WTC11 (cell line): Measurements from ENCODE around the gene CFAP74. TPM values are rescaled to one million over a fixed set of nuclear protein-coding genes. Genes with fewer than 3 reads are reported as not detected.
A peak's percentile ranks its signal among the peaks of the same experiment; 100 is the strongest.
"Not testable (repeated sequence)": the region's sequence is repeated elsewhere in the genome, so short reads cannot be mapped to it uniquely, and the experiment has no call there.

ENCODE experiments used
- ATAC-seq: fragments of 200-7000 bp; cut with Tn5 transposase; 2 replicates; pipeline ENCODE4 v1.10.0; 2021; ENCODE audit warnings: mild to moderate bottlenecking, moderate library complexity
- CTCF ChIA-PET: fragments of 300-600 bp; sonication (Branson Sonifier 250); formaldehyde crosslinking; loops from one replicate; lab custom pipeline; 2021; ENCODE audit warnings: antibody characterized with exemption; lab: Charles Lee
- POLR2A ChIA-PET: fragments of 350-600 bp; sonication (Branson Sonifier 250); formaldehyde crosslinking; loops from one replicate; lab custom pipeline; 2021; ENCODE audit warnings: antibody characterized with exemption; lab: Charles Lee
- DNase-seq: peaks from one replicate; pipeline ENCODE4 v3.0.0; 2021; ENCODE audit warnings: low spot score
- H3K27ac Mint-ChIP-seq: 2 replicates; pipeline ENCODE4 v1.8.0; 2021; ENCODE audit warnings: mixed read lengths
- H3K27me3 Mint-ChIP-seq: 2 replicates; pipeline ENCODE4 v1.8.0; 2021; ENCODE audit warnings: low read depth, mild to moderate bottlenecking, moderate library complexity, mixed read lengths
- H3K36me3 Mint-ChIP-seq: 2 replicates; pipeline ENCODE4 v1.8.0; 2021; ENCODE audit warnings: mixed read lengths
- H3K4me1 Mint-ChIP-seq: 2 replicates; pipeline ENCODE4 v1.8.0; 2022; ENCODE audit warnings: mixed read lengths
- H3K4me3 Mint-ChIP-seq: 2 replicates; pipeline ENCODE4 v1.8.0; 2021; ENCODE audit warnings: mild to moderate bottlenecking, moderate library complexity, mixed read lengths
- H3K9me3 Mint-ChIP-seq: 2 replicates; pipeline ENCODE4 v1.8.0; 2021; ENCODE audit warnings: mixed read lengths
- CBFB ChIP-seq: sonication (generic); formaldehyde crosslinking; IDR thresholded peaks from 2 replicates; pipeline ENCODE4 v1.8.1; 2022; ENCODE audit warnings: mild to moderate bottlenecking, low read depth, missing genetic modification reagents
- FOXJ3 ChIP-seq: sonication (generic); formaldehyde crosslinking; IDR thresholded peaks from 2 replicates; pipeline ENCODE4 v1.9.0; 2021; ENCODE audit warnings: missing genetic modification reagents, mild to moderate bottlenecking, borderline replicate concordance
- FOXP1 ChIP-seq: sonication (generic); formaldehyde crosslinking; IDR thresholded peaks from 2 replicates; pipeline ENCODE4 v1.8.0; 2022; ENCODE audit warnings: missing genetic modification reagents, mild to moderate bottlenecking, moderate library complexity, borderline replicate concordance
- GRHL2 ChIP-seq: fragments of 250-450 bp; sonication (Bioruptor Pico); IDR thresholded peaks from 2 replicates; pipeline ENCODE4 v1.8.0; 2022; ENCODE audit warnings: mild to moderate bottlenecking, moderate library complexity; ENCODE audit not compliant: insufficient replicate concordance, severe bottlenecking
- GTF2I ChIP-seq: fragments of 250-450 bp; sonication (Bioruptor Pico); conservative IDR thresholded peaks from 2 replicates; pipeline ENCODE4 v1.4.0; 2021; ENCODE audit warnings: mild to moderate bottlenecking
- KAT7 ChIP-seq: sonication (generic); formaldehyde crosslinking; IDR thresholded peaks from 2 replicates; pipeline ENCODE4 v1.8.1; 2023; ENCODE audit warnings: missing genetic modification reagents, mild to moderate bottlenecking, borderline replicate concordance
- RELA ChIP-seq: sonication (generic); formaldehyde crosslinking; IDR thresholded peaks from 2 replicates; pipeline ENCODE4 v1.8.1; 2022; ENCODE audit warnings: missing genetic modification reagents, mild to moderate bottlenecking, borderline replicate concordance
- SMAD4 ChIP-seq: sonication (generic); formaldehyde crosslinking; IDR thresholded peaks from 2 replicates; pipeline ENCODE4 v1.8.0; 2022; ENCODE audit warnings: mild to moderate bottlenecking, missing genetic modification reagents
- ZNF232 ChIP-seq: sonication (generic); formaldehyde crosslinking; IDR thresholded peaks from 2 replicates; pipeline ENCODE4 v1.8.0; 2022; ENCODE audit warnings: mild to moderate bottlenecking, missing genetic modification reagents
- ZNF423 ChIP-seq: fragments of 250-450 bp; sonication (Bioruptor Pico); IDR thresholded peaks from 2 replicates; pipeline ENCODE4 v2.1.2; 2022; ENCODE audit warnings: mild to moderate bottlenecking, moderate library complexity
- total RNA-seq: library from RNA; stranded (reverse); gene quantifications from 3 replicates; pipeline ENCODE4 v1.2.3, GENCODE V29; 2021
- TF ChIP-seq, protein P1 (sequence below): fragments of 250-450 bp; sonication (Bioruptor Pico); IDR thresholded peaks from 2 replicates; pipeline ENCODE4 v1.9.0; 2021; ENCODE audit warnings: moderate library complexity, mild to moderate bottlenecking, inconsistent platforms, borderline replicate concordance
- TF ChIP-seq, protein P2 (sequence below): fragments of 250-450 bp; sonication (Bioruptor Pico); conservative IDR thresholded peaks from 2 replicates; pipeline ENCODE4 v1.9.0; 2021; ENCODE audit warnings: mild to moderate bottlenecking
- TF ChIP-seq, protein P3 (sequence below): sonication (generic); formaldehyde crosslinking; IDR thresholded peaks from 2 replicates; pipeline ENCODE4 v1.8.1; 2023; ENCODE audit warnings: mild to moderate bottlenecking, missing genetic modification reagents, moderate library complexity

The CFAP74 gene
- total RNA-seq, 1 experiment from 2014 or later = 0.35 TPM

DNA sequence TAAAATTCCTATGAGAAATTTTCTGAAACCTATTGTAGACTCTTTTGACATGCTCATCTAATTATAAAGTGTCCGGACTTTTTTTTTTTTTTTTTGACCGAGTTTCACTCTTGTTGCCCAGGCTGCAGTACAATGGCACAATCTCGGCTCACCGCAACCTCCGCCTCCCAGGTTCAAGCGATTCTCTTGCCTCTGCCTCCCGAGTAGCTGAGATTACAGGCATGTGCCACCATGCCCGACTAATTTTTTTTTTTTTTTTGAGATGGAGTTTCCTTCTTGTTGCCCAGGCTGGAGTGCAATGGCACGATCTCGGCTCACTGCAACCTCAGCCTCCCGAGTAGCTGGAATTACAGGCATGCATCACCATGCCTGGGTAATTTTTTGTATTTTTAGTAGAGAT, 119.7 kb downstream of the CFAP74 start:
- not testable (repeated sequence) for H3K27me3 Mint-ChIP-seq, ATAC-seq, DNase-seq, H3K4me3 Mint-ChIP-seq, H3K9me3 Mint-ChIP-seq
- ChIA-PET POLR2A (interaction anchor here (0.6 kb wide), 1 partner anchor 10 kb away, joined by 3 read pairs; no protein-coding TSS in a partner anchor), CTCF (interaction anchor here (1.4 kb wide), 1 partner anchor 95 kb away, joined by 4 read pairs; no protein-coding TSS in a partner anchor)
- Mint-ChIP-seq H3K36me3 (peaks cover 15% of the 10 kb centered on the region), H3K4me1 (peaks cover 58% of the 10 kb centered on the region), H3K27ac (peak overlapping the region; percentile 78; the same call in 1 of the 2 replicates)

DNA sequence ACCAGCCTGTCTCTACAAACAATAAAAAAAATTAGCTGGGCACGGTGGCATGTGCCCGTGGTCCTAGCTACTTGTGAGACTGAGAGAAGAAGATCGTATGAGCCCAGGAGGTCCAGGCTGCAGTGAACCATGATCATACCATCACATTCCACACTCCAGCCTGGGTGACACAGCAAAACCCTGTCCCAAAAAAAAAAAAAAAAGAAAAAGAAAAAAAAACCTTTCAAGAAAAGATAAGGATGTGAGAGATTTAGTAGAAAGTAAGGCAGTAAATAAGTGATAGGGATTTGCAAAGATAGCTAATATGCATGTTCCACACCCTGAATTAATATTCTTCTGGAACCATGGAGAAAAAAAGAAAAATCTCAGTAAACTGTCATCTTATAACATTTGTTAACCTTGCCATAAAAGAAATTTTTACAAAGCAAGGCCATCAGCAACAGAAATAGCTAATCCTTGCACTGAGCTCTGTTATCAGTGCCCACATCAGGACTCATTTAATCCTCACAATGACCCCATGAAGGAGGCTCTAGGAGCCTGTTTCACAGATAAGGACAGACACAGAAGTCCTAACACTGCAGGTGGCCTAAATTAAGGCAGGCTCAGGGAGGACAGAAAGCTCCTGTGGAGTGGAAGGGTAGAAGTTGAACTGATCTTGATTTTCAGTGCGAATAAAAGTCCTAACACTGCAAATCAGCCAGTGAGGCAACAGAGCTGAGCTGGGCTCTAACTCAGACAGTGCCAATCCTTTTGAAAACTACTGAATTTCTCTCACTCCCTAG, 120.3 kb downstream of the CFAP74 start:
- no peak for DNase-seq
- Mint-ChIP-seq H3K9me3 (peaks cover 4% of the 10 kb centered on the region; the same call in 1 of the 2 replicates), H3K27ac (peak overlapping the region; percentile 88)
- CTCF ChIA-PET = interaction anchor here (0.7 to 1.6 kb wide), 4 partner anchors 17 to 94 kb away, joined by 3 to 5 read pairs (median 4); no protein-coding TSS in a partner anchor
- TF ChIP-seq, protein P1, sequence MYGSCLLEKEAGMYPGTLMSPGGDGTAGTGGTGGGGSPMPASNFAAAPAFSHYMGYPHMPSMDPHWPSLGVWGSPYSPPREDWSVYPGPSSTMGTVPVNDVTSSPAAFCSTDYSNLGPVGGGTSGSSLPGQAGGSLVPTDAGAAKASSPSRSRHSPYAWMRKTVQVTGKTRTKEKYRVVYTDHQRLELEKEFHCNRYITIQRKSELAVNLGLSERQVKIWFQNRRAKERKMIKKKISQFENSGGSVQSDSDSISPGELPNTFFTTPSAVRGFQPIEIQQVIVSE (CRISPR knock-in tag) = no peak
- TF ChIP-seq, protein P2, sequence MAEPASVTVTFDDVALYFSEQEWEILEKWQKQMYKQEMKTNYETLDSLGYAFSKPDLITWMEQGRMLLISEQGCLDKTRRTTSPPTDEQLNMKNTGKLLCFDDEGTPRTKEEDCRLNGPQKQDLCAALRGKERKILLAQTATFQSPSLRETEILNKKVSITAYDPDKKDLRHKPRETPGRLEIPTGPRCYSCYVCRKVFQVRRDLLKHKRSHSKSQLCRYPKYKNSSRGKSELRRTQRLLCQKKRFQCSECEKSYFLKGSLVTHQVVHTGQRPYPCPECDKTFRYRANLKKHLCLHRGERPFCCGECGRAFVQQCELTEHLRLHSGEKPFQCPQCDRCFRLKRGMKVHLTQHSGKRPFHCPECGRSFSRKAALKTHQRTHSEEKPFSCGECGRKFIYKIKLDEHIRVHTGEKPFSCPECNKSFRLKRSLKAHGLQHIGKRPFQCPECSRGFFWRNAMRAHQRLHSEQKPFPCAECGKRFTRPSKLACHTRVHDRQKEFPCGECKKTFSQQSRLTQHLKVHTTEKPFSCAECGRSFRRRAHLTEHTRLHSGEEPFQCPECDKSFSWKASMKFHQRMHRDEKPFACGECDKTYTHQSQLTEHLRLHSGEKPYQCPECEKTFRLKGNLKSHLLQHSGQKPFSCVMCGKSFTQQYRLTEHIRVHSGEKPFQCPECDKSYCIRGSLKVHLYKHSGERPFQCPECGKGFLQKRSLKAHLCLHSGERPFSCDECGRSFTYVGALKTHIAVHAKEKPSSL (CRISPR knock-in tag) = no peak
- TF ChIP-seq FOXJ3 (CRISPR knock-in tag) (no peak), GTF2I (CRISPR knock-in tag) (no peak), KAT7 (CRISPR knock-in tag) (no peak), CBFB (CRISPR knock-in tag) (no peak), SMAD4 (CRISPR knock-in tag) (no peak)
- TF ChIP-seq, protein P3, sequence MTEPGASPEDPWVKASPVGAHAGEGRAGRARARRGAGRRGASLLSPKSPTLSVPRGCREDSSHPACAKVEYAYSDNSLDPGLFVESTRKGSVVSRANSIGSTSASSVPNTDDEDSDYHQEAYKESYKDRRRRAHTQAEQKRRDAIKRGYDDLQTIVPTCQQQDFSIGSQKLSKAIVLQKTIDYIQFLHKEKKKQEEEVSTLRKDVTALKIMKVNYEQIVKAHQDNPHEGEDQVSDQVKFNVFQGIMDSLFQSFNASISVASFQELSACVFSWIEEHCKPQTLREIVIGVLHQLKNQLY = no peak
- TF ChIP-seq, all 79 proteins: peak for 0
- Mint-ChIP-seq H3K4me1 (peaks cover 57% of the 10 kb centered on the region), H3K27me3 (no peaks in the 10 kb centered on the region), H3K4me3 (no peak overlapping the region), H3K36me3 (peaks cover 21% of the 10 kb centered on the region)
- ATAC-seq = peak; percentile 46
- POLR2A ChIA-PET = interaction anchor here (0.6 to 1.0 kb wide), 2 partner anchors 9 to 101 kb away, joined by 3 read pairs; no protein-coding TSS in a partner anchor

DNA sequence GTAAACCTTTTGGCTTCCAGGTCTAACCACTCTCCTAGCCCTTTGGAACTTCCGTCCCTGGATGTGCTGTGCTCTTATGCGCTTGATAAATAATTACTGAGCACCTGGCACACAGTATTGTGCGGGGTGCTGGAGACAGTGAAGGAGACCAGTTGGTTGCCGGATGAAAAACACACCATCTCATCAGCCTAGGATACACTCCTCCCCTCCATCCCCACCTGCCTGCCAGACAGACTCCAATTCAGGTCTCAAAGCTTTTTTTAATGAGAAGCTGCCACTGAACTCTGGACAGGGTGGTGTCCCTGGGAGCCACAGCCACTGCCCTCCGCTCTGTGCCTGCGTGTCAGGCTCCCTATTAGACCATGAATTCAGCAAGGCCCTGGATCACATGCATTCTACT, 121.9 kb downstream of the CFAP74 start:
- CTCF ChIA-PET = interaction anchor here (0.9 to 1.6 kb wide), 2 partner anchors 23 to 24 kb away, joined by 3 to 5 read pairs; no protein-coding TSS in a partner anchor
- POLR2A ChIA-PET = interaction anchor here (0.6 to 1.0 kb wide), 2 partner anchors 10 to 24 kb away, joined by 3 to 7 read pairs; no protein-coding TSS in a partner anchor
- no peak overlapping the region for H3K4me3 Mint-ChIP-seq
- ATAC-seq (no peak; the same call in 1 of the 2 replicates), DNase-seq (no peak)
- H3K9me3 Mint-ChIP-seq = peaks cover 4% of the 10 kb centered on the region; the same call in 1 of the 2 replicates
- no peaks in the 10 kb centered on the region for H3K27me3 Mint-ChIP-seq
- H3K36me3 Mint-ChIP-seq = peaks cover 21% of the 10 kb centered on the region
- TF ChIP-seq RELA (CRISPR knock-in tag) = no peak
- no peak for TF ChIP-seq ZNF232 (CRISPR knock-in tag)
- TF ChIP-seq FOXP1 (CRISPR knock-in tag) = no peak
- no peak for TF ChIP-seq ZNF423 (CRISPR knock-in tag)
- TF ChIP-seq GRHL2 (CRISPR knock-in tag) = no peak
- no peak for TF ChIP-seq GTF2I (CRISPR knock-in tag)
- no peak for TF ChIP-seq SMAD4 (CRISPR knock-in tag)
- H3K27ac Mint-ChIP-seq = peak overlapping the region; percentile 64
- peaks cover 46% of the 10 kb centered on the region for H3K4me1 Mint-ChIP-seq
